GM12801 (cell line): Measurements from ENCODE around the gene ASTN2.

ENCODE experiments used
- TF ChIP-seq, protein P1 (sequence below): IDR thresholded peaks from one replicate; pipeline ENCODE4 v1.5.1; 2011; ENCODE audit warnings: control low read depth; ENCODE audit not compliant: insufficient read length; ENCODE audit errors: extremely low read depth

ASTN2 gene

DNA sequence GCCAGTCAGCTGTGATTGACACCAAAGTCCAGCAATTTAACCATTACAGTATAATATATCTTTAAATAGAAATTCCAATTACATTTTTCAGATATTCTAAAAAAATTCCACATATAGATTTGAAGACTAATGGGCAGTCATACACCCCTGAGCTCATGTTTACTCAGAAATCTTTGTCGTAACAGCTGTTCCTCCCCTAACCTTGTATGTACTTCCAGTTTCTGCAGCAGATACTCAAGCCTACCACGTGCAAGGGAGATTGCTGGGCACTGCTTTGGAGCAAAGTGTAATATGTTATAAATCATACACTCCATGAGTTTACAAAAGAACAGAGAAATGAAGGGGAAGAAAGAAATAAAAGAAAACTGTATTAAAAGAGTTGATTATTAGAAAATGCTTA lies 486.6 kb downstream of the ASTN2 start:
- TF ChIP-seq, protein P1, sequence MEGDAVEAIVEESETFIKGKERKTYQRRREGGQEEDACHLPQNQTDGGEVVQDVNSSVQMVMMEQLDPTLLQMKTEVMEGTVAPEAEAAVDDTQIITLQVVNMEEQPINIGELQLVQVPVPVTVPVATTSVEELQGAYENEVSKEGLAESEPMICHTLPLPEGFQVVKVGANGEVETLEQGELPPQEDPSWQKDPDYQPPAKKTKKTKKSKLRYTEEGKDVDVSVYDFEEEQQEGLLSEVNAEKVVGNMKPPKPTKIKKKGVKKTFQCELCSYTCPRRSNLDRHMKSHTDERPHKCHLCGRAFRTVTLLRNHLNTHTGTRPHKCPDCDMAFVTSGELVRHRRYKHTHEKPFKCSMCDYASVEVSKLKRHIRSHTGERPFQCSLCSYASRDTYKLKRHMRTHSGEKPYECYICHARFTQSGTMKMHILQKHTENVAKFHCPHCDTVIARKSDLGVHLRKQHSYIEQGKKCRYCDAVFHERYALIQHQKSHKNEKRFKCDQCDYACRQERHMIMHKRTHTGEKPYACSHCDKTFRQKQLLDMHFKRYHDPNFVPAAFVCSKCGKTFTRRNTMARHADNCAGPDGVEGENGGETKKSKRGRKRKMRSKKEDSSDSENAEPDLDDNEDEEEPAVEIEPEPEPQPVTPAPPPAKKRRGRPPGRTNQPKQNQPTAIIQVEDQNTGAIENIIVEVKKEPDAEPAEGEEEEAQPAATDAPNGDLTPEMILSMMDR, result no peak

DNA sequence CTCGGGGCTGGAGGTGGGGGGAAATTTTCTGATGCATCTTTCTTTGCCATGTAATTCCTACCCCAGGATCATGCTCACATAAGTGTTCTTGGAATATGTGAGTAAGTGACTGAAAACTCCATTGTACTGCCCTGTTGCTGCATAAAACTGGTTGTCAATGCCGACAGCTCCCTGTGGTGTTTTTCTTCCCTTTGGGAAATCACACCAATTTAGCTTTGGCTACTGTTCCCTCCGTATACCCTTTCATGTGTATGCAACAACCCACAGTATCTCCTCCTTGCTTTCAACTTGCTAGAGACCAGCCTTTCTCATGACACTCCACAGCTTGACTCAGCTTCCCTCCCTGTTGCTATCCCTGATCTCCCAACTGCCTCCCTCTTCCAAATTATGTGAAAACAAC lies 487.1 kb downstream of the ASTN2 start:
- TF ChIP-seq, protein P1, result no peak

DNA sequence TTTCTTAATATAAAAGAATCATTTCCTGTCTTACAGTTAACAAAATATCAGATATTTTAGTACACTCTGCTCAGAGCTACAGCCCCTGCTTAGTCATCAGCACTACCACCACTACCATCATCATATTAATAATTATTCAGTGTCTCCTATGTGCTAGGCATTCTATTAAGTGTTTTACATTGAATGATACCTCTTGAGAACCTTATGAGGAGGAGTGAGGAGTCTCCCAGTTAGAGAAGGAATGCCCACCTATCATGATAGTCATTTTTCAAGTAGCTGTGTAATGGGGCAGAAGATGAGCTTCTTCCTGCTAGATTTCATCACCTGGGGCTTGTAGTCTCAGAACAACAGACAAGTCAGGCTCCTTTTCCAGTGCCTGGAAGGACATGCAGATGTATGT lies 489.7 kb downstream of the ASTN2 start:
- TF ChIP-seq, protein P1, result no peak

DNA sequence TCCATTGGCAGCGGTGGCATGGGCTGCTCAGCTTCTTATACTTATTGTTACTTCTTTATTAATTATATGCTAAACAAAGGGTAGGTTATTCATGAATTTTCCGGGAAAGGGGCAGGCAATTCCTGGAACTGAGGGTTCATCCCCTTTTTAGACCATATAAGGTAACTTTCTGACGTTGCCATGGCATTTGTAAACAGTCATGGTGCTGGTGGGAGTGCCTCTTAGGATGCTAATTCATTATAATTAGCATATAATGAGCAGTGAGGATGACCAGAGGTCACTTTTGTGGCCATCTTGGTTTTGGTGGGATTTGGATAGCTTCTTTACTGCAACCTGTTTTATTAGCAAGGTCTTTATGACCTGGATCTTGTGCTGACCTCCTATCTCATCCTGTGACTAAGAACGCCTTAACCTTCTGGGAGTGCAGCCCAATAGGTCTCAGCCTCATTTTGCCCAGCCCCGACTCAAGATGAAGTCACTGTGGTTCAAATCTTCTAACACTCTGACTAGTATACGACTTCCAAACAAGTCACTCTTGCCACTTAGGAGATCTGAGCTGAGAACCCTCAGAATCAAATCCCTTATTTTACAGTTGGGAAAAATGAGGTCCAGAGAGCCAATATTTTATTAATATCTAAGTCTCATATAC lies 490.3 kb downstream of the ASTN2 start:
- TF ChIP-seq, protein P1, result no peak

DNA sequence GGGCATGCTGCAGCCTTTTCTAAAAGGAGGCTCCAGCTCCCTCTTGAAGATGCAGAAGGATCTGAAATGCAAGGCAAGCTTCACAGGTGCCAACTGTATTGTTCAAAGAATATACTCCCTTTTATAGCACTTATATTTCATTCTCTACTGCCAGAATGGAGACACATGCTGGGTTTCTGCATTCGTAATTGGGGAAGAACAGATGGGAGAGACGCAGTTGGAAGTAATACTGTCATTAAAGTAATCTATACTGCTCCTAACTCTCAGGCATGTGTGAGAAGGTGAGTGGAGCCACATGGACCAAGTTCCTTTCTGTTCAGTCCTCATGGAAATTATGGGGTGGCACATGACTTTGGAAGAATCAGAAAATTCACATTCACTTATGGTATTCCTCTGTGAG lies 501.3 kb downstream of the ASTN2 start:
- TF ChIP-seq, protein P1, result no peak

DNA sequence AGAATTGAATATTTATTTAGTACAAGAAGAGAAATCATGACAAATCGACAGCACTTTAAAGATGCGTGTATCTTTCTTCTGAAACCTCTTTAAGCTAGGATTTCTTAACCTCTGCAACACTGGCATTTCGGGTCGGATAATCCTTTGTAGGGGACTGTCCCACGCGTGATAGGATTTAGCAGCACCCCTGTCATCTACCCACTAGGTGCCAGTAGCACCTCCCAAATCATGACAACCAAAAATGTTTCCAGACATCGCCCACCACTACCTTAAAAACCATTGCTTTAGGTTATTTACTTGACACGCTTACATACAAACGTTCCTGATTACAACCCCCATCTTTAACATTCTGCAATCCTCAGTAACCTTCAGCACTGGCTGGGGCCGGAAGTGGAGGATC lies 504.7 kb downstream of the ASTN2 start:
- TF ChIP-seq, protein P1, result no peak

DNA sequence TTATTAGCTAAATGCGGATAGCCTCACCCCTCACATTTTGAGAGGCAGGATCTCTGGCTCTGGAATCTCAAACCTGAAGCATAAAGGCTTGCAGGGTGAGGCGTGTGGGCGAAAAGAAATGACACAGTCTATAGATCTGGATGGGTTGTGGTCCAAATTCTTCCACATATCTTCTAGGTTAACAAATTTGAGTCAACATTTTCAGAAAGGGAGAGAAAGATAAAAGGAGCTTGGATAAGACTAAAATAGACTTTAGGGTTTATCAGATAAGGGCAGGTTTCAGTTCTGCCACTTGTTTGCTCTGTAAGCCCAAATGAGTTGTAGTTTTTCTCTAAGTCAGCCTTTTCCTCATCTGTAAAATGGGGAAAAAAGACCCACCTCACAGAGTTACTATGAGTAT lies 506.9 kb downstream of the ASTN2 start:
- TF ChIP-seq, protein P1, result no peak
